ENCODE data around the gene WDR19.

WDR19 gene

DNA sequence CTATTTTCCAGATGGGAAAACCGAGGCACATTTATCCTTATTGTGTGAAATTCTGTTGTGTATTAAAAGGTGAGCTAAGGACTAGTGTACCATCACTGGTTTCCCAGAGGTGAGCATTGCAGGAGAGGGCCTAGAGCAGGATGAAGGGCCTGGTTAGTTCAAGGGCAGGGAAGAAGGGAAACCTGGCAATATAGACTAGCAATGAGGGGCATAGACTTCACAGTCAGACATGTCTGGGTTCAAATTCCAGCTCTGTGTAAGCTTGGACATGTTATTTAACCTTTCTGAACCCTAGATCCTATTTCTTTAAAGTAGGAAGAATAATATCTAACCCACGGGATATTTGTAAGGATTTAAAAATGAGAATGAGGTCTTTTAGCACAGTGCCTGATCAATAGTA is 50.8 kb downstream of the WDR19 start:
- DNase-seq = no peak
- H3K36me3 ChIP-seq (replicated peaks) = no peaks in the 10 kb centered on the region
- TF ChIP-seq, protein P1, sequence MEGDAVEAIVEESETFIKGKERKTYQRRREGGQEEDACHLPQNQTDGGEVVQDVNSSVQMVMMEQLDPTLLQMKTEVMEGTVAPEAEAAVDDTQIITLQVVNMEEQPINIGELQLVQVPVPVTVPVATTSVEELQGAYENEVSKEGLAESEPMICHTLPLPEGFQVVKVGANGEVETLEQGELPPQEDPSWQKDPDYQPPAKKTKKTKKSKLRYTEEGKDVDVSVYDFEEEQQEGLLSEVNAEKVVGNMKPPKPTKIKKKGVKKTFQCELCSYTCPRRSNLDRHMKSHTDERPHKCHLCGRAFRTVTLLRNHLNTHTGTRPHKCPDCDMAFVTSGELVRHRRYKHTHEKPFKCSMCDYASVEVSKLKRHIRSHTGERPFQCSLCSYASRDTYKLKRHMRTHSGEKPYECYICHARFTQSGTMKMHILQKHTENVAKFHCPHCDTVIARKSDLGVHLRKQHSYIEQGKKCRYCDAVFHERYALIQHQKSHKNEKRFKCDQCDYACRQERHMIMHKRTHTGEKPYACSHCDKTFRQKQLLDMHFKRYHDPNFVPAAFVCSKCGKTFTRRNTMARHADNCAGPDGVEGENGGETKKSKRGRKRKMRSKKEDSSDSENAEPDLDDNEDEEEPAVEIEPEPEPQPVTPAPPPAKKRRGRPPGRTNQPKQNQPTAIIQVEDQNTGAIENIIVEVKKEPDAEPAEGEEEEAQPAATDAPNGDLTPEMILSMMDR (IDR thresholded peaks at IDR 0.05; ENCODE audit: low read depth, low read length, missing control alignments) = no peak
- H3K27ac ChIP-seq = no peak overlapping the region
- H3K27me3 ChIP-seq (replicated peaks) = no peaks in the 10 kb centered on the region
- in situ Hi-C loops (cut with HindIII; ENCODE audit: low pct_ligation_motif_present, low sequenced_read_pairs) = no loop called here
- H3K4me3 ChIP-seq (ENCODE audit: low read depth, low read length) = no peak overlapping the region

DNA sequence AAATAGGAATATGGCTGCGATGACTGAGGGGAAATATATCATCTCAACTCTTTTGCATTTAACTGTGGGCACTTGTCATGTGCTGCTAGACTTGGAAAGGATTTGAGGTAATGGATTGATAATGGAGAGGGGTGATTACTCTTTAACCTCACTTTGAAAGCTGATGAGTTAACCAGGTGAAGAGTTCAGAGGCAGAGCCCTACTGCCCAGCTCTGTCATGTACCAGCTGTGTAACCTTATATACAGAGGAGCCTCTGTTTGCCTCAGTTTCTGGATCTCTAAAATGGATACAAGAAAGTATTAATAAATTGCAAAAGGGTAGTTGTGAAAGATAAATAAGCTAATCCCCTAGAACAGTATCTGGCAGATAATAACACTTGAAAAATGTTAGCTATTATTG is 51.5 kb downstream of the WDR19 start:
- in situ Hi-C loops (cut with HindIII; ENCODE audit: low pct_ligation_motif_present, low sequenced_read_pairs) = no loop called here
- no peak for DNase-seq
- no peak overlapping the region for H3K27ac ChIP-seq
- H3K4me3 ChIP-seq (ENCODE audit: low read depth, low read length) = no peak overlapping the region
- no peaks in the 10 kb centered on the region for H3K36me3 ChIP-seq (replicated peaks)
- TF ChIP-seq, protein P1 (IDR thresholded peaks at IDR 0.05; ENCODE audit: low read depth, low read length, missing control alignments) = no peak
- H3K27me3 ChIP-seq (replicated peaks) = no peaks in the 10 kb centered on the region

DNA sequence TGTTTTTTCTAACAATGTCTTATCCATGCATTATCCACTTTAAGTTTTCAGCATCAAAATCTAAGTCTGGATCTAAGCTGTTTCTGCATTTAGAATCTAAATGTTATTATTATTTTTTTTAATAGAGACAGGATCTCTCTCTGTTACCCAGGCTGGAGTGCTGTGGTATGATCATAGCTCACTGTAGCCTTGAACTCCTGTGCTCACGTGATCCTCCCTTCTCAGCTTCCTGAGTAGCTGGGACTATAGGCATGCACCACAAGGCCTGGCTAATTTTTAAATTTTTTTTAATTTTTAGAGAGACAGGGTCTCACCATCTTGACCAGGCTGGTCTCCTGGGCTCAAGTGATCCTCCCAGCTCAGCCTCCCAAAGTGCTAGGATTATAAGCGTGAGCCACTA is 52.7 kb downstream of the WDR19 start:
- TF ChIP-seq, protein P1 (IDR thresholded peaks at IDR 0.05; ENCODE audit: low read depth, low read length, missing control alignments) = no peak
- in situ Hi-C loops (cut with HindIII; ENCODE audit: low pct_ligation_motif_present, low sequenced_read_pairs) = no loop called here
- Histone ChIP-seq H3K36me3 (replicated peaks) (no peaks in the 10 kb centered on the region), H3K4me3 (ENCODE audit: low read depth, low read length) (no peak overlapping the region), H3K27me3 (replicated peaks) (no peaks in the 10 kb centered on the region), H3K27ac (no peak overlapping the region)
- no peak for DNase-seq

DNA sequence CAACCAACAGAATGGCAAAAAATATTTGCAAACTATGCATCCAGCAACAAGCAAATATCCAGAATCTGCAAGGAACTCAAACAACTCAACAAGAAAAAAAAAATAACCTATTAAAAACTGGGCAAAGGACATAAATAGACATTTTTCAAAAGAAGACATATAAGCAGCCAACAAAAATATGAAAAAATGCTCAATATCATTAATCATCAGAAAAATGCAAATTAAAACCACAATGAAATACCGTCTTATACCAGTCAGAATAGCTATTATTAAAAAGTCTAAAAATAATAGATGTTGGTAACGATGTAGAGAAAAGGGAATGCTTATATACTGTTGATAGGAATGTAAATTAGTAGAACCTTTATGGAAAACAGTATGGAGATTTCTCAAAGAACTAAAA is 53.4 kb downstream of the WDR19 start:
- no peak overlapping the region for H3K4me3 ChIP-seq (ENCODE audit: low read depth, low read length)
- in situ Hi-C loops (cut with HindIII; ENCODE audit: low pct_ligation_motif_present, low sequenced_read_pairs) = no loop called here
- TF ChIP-seq, protein P1 (IDR thresholded peaks at IDR 0.05; ENCODE audit: low read depth, low read length, missing control alignments) = no peak
- no peaks in the 10 kb centered on the region for H3K27me3 ChIP-seq (replicated peaks)
- no peak for DNase-seq
- no peaks in the 10 kb centered on the region for H3K36me3 ChIP-seq (replicated peaks)
- H3K27ac ChIP-seq = no peak overlapping the region

DNA sequence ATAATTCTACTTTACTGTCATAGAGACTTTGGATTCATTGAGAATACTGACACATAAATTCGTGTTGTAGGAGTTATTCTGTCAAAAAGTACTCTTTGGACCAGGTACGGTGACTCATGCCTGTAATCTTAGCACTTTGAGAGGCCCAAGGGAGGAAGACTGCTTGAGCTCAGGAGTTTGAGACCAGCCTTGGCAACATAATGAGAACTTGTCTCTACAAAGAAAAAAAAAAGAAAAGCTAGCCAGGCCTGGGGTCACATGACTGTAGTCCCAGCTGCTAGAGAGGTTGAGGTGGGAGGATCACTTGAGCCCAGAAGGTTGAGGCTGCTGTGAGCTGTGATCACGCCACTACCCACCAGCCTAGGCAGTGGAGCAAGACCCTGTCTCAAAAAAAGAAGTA is 54.9 kb downstream of the WDR19 start:
- no peak for DNase-seq
- Histone ChIP-seq H3K36me3 (replicated peaks) (no peaks in the 10 kb centered on the region), H3K27ac (no peak overlapping the region), H3K27me3 (replicated peaks) (no peaks in the 10 kb centered on the region), H3K4me3 (ENCODE audit: low read depth, low read length) (no peak overlapping the region)
- TF ChIP-seq, protein P1 (IDR thresholded peaks at IDR 0.05; ENCODE audit: low read depth, low read length, missing control alignments) = no peak
- in situ Hi-C loops (cut with HindIII; ENCODE audit: low pct_ligation_motif_present, low sequenced_read_pairs) = no loop called here

DNA sequence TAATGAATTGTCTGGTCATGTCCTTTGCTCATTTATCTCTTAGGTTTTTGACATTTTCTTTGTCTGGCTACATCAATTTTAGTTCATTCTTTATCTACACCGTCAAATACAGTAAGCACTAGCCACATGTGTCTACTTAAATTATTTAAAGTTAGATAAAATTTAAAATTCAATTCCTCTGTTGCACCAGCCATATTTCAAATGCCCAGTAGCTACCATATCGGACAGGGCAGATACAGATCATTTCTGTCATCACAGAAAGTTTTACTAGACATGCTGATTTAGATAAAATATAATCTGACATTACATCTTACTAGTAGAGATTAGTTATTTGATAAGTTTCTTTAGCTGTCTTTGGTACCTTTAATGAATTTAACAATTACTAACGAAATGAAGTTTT is 61.1 kb downstream of the WDR19 start:
- H3K27ac ChIP-seq = no peak overlapping the region
- TF ChIP-seq, protein P1 (IDR thresholded peaks at IDR 0.05; ENCODE audit: low read depth, low read length, missing control alignments) = no peak
- in situ Hi-C loops (cut with HindIII; ENCODE audit: low pct_ligation_motif_present, low sequenced_read_pairs) = no loop called here
- no peaks in the 10 kb centered on the region for H3K27me3 ChIP-seq (replicated peaks)
- no peak overlapping the region for H3K4me3 ChIP-seq (ENCODE audit: low read depth, low read length)
- no peak for DNase-seq
- H3K36me3 ChIP-seq (replicated peaks) = peaks cover 4% of the 10 kb centered on the region

Measured in brain microvascular endothelial cell (primary cell).